ENCODE measurements around the gene GRID2. TPM values are rescaled to one million over a fixed set of nuclear protein-coding genes. Genes with fewer than 3 reads are reported as not detected.

The GRID2 gene
- total and polyA plus RNA-seq, 2 of the 4 experiments (the other 2 are of a cell fraction): under 0.01 TPM; not detected in 1

GRCh38 chr4:93221771-93222170 is 918.0 kb downstream of the GRID2 start:
- Histone ChIP-seq H3K79me1 (ENCODE audit: low read depth in 1 of 2, low read length in 2 of 2) (no peaks in the 10 kb centered on the region), H4K8ac (ENCODE audit: low read depth in 2 of 2, low read length in 2 of 2) (no peak overlapping the region), H3K4ac (ENCODE audit: low read depth, low read length) (no peak overlapping the region), H3K4me1 (ENCODE audit: control insufficient read depth, insufficient read depth, low read length) (no peaks in the 10 kb centered on the region), H2BK120ac (ENCODE audit: low read depth, low read length) (no peak overlapping the region), H3K18ac (ENCODE audit: low read depth, low read length) (no peak overlapping the region), H2BK20ac (ENCODE audit: low read depth, low read length) (no peak overlapping the region), H2BK5ac (ENCODE audit: low read depth, low read length, poor library complexity, severe bottlenecking) (no peak overlapping the region), H3K4me2 (ENCODE audit: low read depth, low read length) (no peak overlapping the region), H3K27me3 (ENCODE audit: control insufficient read depth, insufficient read depth, low read length) (no peaks in the 10 kb centered on the region), H3K14ac (replicated peaks; ENCODE audit: low read depth, low read length) (no peak overlapping the region), H3K4me3 (ENCODE audit: insufficient read depth, low read depth, low read length) (no peak overlapping the region), H3K56ac (ENCODE audit: extremely low read depth, insufficient read depth, low read length) (no peak overlapping the region), H3K36me3 (ENCODE audit: control insufficient read depth, insufficient read depth, low read length) (no peaks in the 10 kb centered on the region), H3K9me3 (ENCODE audit: control insufficient read depth, insufficient read depth, low read length) (no peaks in the 10 kb centered on the region), H3K23ac (ENCODE audit: low read depth, low read length) (no peak overlapping the region), H3K27ac (ENCODE audit: insufficient read depth, low read length) (no peak overlapping the region), H3K9me1 (ENCODE audit: insufficient read depth, low read length) (no peaks in the 10 kb centered on the region), H4K5ac (ENCODE audit: low read depth, low read length) (no peak overlapping the region), H4K20me1 (ENCODE audit: insufficient read depth, low read length) (no peaks in the 10 kb centered on the region), H3K9ac (ENCODE audit: low read depth, low read length) (no peak overlapping the region), H2AK9ac (replicated peaks; ENCODE audit: low read depth, low read length, poor library complexity) (no peak overlapping the region), H2BK15ac (ENCODE audit: low read depth, low read length) (no peak overlapping the region), H2AFZ (replicated peaks; ENCODE audit: low read length, poor library complexity) (no peak overlapping the region), H2AK5ac (ENCODE audit: low read depth, low read length) (no peak overlapping the region), H4K91ac (ENCODE audit: insufficient read depth, low read depth, low read length) (no peak overlapping the region)
- no peak for TF ChIP-seq RCOR1 (IDR thresholded peaks at IDR 0.05; ENCODE audit: insufficient replicate concordance, low read length)
- TF ChIP-seq, protein P1, sequence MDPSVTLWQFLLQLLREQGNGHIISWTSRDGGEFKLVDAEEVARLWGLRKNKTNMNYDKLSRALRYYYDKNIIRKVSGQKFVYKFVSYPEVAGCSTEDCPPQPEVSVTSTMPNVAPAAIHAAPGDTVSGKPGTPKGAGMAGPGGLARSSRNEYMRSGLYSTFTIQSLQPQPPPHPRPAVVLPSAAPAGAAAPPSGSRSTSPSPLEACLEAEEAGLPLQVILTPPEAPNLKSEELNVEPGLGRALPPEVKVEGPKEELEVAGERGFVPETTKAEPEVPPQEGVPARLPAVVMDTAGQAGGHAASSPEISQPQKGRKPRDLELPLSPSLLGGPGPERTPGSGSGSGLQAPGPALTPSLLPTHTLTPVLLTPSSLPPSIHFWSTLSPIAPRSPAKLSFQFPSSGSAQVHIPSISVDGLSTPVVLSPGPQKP (IDR thresholded peaks at IDR 0.05; ENCODE audit: borderline replicate concordance, low read depth, low read length): no peak
- TF ChIP-seq MAFK (IDR thresholded peaks at IDR 0.05; ENCODE audit: low read depth, low read length): no peak
- TF ChIP-seq MAZ (IDR thresholded peaks at IDR 0.05; ENCODE audit: borderline replicate concordance, low read depth, low read length): no peak
- no peak for TF ChIP-seq POLR2A (IDR thresholded peaks at IDR 0.05; ENCODE audit: low read depth, low read length)
- no peak for TF ChIP-seq BHLHE40 (IDR thresholded peaks at IDR 0.05; ENCODE audit: low read depth, low read length)
- TF ChIP-seq MXI1 (IDR thresholded peaks at IDR 0.05; ENCODE audit: borderline replicate concordance, low read depth, low read length): no peak
- TF ChIP-seq CEBPB (IDR thresholded peaks at IDR 0.05; ENCODE audit: low read depth, low read length): no peak
- no peak for TF ChIP-seq RFX5 (IDR thresholded peaks at IDR 0.05; ENCODE audit: low read depth, low read length)
- TF ChIP-seq, protein P2, sequence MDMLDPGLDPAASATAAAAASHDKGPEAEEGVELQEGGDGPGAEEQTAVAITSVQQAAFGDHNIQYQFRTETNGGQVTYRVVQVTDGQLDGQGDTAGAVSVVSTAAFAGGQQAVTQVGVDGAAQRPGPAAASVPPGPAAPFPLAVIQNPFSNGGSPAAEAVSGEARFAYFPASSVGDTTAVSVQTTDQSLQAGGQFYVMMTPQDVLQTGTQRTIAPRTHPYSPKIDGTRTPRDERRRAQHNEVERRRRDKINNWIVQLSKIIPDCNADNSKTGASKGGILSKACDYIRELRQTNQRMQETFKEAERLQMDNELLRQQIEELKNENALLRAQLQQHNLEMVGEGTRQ (IDR thresholded peaks at IDR 0.05; ENCODE audit: low read depth, low read length): no peak
- TF ChIP-seq SMC3 (IDR thresholded peaks at IDR 0.05; ENCODE audit: low read depth, low read length): no peak
- TF ChIP-seq CHD1 (IDR thresholded peaks at IDR 0.05; ENCODE audit: low read depth, low read length): no peak
- TF ChIP-seq RAD21 (IDR thresholded peaks at IDR 0.05; ENCODE audit: low read length): no peak
- TF ChIP-seq NFE2L2 (IDR thresholded peaks at IDR 0.05; ENCODE audit: low read depth, low read length): no peak
- TF ChIP-seq FOS (IDR thresholded peaks at IDR 0.05; ENCODE audit: low read depth, low read length): no peak
- TF ChIP-seq, protein P3, sequence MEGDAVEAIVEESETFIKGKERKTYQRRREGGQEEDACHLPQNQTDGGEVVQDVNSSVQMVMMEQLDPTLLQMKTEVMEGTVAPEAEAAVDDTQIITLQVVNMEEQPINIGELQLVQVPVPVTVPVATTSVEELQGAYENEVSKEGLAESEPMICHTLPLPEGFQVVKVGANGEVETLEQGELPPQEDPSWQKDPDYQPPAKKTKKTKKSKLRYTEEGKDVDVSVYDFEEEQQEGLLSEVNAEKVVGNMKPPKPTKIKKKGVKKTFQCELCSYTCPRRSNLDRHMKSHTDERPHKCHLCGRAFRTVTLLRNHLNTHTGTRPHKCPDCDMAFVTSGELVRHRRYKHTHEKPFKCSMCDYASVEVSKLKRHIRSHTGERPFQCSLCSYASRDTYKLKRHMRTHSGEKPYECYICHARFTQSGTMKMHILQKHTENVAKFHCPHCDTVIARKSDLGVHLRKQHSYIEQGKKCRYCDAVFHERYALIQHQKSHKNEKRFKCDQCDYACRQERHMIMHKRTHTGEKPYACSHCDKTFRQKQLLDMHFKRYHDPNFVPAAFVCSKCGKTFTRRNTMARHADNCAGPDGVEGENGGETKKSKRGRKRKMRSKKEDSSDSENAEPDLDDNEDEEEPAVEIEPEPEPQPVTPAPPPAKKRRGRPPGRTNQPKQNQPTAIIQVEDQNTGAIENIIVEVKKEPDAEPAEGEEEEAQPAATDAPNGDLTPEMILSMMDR (conservative IDR thresholded peaks at IDR 0.05; ENCODE audit: low read depth, low read length): no peak
- in situ Hi-C loops (cut with MboI; ENCODE audit: low sequenced_read_pairs): no loop called here
- BruUV-seq (replicated peaks): no TSS peak
- intact Hi-C loops (cut with micrococcal nuclease): no loop called here
- POLR2A ChIA-PET (ENCODE audit: unreplicated experiment): no interaction called here
- dilution Hi-C loops (cut with HindIII; ENCODE audit: low sequenced_read_pairs, unreplicated experiment): no loop called here
- ATAC-seq (ENCODE audit: low read depth) (no peak), DNase-seq (no peak)
- CTCF ChIA-PET: interaction anchor here (0.7 kb wide), 1 partner anchor 121 kb away, joined by 3 read pairs; no protein-coding TSS in a partner anchor
- WGBS, 2 experiments (ENCODE audit: extremely low coverage in 2 of 2, insufficient read length in 1 of 2): no CpG with 5 or more reads among the region's 8 CpGs
